Kidney glomerular epithelial cell (primary cell): ENCODE data around the gene TMA16.

ENCODE experiments used
- DNase-seq: peaks from one replicate; lab custom pipeline; 2025; lab: John Stamatoyannopoulos, UW

The TMA16 gene

GRCh38 chr4:163563592-163563991, 69.1 kb downstream of the TMA16 start:
- DNase-seq: no peak

GRCh38 chr4:163564221-163564720, 69.8 kb downstream of the TMA16 start:
- no peak for DNase-seq

GRCh38 chr4:163565226-163566135, 71.0 kb downstream of the TMA16 start:
- no peak for DNase-seq

- no peak for DNase-seq
Measured at GRCh38 chr4:163566257-163566796, 71.8 kb downstream of the TMA16 start.

GRCh38 chr4:163568843-163569242, 74.4 kb downstream of the TMA16 start:
- no peak for DNase-seq
